GM12878 (cell line): ENCODE data around the gene TESK1. TPM values are rescaled to one million over a fixed set of nuclear protein-coding genes. Genes with fewer than 3 reads are reported as not detected.

Experiments
- ASH2L ChIP-seq: fragments of 300-600, 200-600 bp; sonication (generic); IDR thresholded peaks from 2 replicates; pipeline ENCODE4 v1.6.1; 2017; ENCODE audit warnings: low read depth, mild to moderate bottlenecking, borderline replicate concordance
- FOS ChIP-seq: IDR thresholded peaks from 3 replicates; pipeline ENCODE4 v1.6.1; 2011; ENCODE audit warnings: borderline replicate concordance; ENCODE audit not compliant: insufficient read length; ENCODE audit errors: extremely low read depth
- FOXK2 ChIP-seq: fragments of 450-650 bp; IDR thresholded peaks from 2 replicates; pipeline ENCODE4 v1.6.1; 2017; ENCODE audit warnings: mild to moderate bottlenecking, moderate library complexity
- IKZF1 ChIP-seq: fragments of 450-650 bp; conservative IDR thresholded peaks from 2 replicates; pipeline ENCODE4 v1.6.1; 2017; ENCODE audit warnings: antibody characterized with exemption, mild to moderate bottlenecking
- MXI1 ChIP-seq: fragments of 150-350 bp; IDR thresholded peaks from 2 replicates; pipeline ENCODE4 v1.6.1; 2011; ENCODE audit warnings: low read depth, mild to moderate bottlenecking, inconsistent platforms, low read length, improper control_type of control experiment
- NFXL1 ChIP-seq: fragments of 450-650 bp; IDR thresholded peaks from 2 replicates; pipeline ENCODE4 v1.6.1; 2017; ENCODE audit warnings: antibody characterized with exemption, mild to moderate bottlenecking, borderline replicate concordance
- RUNX3 ChIP-seq: IDR thresholded peaks from 2 replicates; pipeline ENCODE4 v1.6.1; 2012; ENCODE audit warnings: low read length, inconsistent platforms
- SRF ChIP-seq, 2 experiments: IDR thresholded peaks; 2 replicates each; pipeline ENCODE4 v1.6.1; 2011; ENCODE audit warnings: low read depth in 2 of 2, low read length in 2 of 2, mild to moderate bottlenecking in 1 of 2, moderate library complexity in 1 of 2
- WRNIP1 ChIP-seq: IDR thresholded peaks from 2 replicates; pipeline ENCODE4 v1.6.1; 2011; ENCODE audit warnings: low read depth, low read length, improper control_type of control experiment, borderline replicate concordance
- ZNF622 ChIP-seq: fragments of 450-650 bp; IDR thresholded peaks from 2 replicates; pipeline ENCODE4 v1.6.1; 2017; ENCODE audit warnings: mild to moderate bottlenecking, inconsistent platforms
- polyA plus RNA-seq, 11 experiments: library from polyadenylated mRNA; depleted of rRNA in 4 of 11; unstranded in 6 of 11; stranded (reverse) in 5 of 11; fragments of >200 nt; fragmentation: Nextera tagmentation in 4 of 11; fragmentation: Illumina TruSeq in 1 of 11; extraction: Ambion mirVana in 4 of 11; extraction: Trizol in 1 of 11; gene quantifications; 1 replicate in 1 of 11; 2 replicates in 10 of 11; pipeline versions ENCODE4 v1.2.1 to v1.2.3, GENCODE V29; 2011 to 2016; ENCODE audit warnings: inconsistent platforms in 2 of 11, missing spikeins in 2 of 11, low read depth in 1 of 11
- total RNA-seq, 4 experiments: library from RNA; depleted of rRNA in 3 of 4; stranded (reverse); fragments of >200 nt in 3 of 4; fragmentation: Illumina TruSeq in 1 of 4; extraction: Trizol in 1 of 4; gene quantifications; 2 replicates each; pipeline versions ENCODE4 v1.2.1 to v1.2.3, GENCODE V29; 2013 to 2021
- TF ChIP-seq, protein P1 (sequence below): fragments of 450-650 bp; IDR thresholded peaks from 2 replicates; pipeline ENCODE4 v1.6.1; 2017; ENCODE audit warnings: mild to moderate bottlenecking, moderate library complexity
- TF ChIP-seq, protein P2 (sequence below): fragments of 450-650 bp; IDR thresholded peaks from 2 replicates; pipeline ENCODE4 v1.6.1; 2017; ENCODE audit warnings: antibody characterized with exemption, mild to moderate bottlenecking, moderate library complexity
- TF ChIP-seq, protein P3 (sequence below): fragments of 450-650 bp; formaldehyde crosslinking; IDR thresholded peaks from 2 replicates; pipeline ENCODE4 v1.5.0; 2022; ENCODE audit warnings: mild to moderate bottlenecking, missing genetic modification characterization
- TF ChIP-seq, protein P4 (sequence below): fragments of 150-350 bp; IDR thresholded peaks from 2 replicates; pipeline ENCODE4 v1.6.1; 2014; ENCODE audit warnings: mild to moderate bottlenecking, low read depth, low read length
- TF ChIP-seq, protein P5 (sequence below): fragments of 450-650 bp; IDR thresholded peaks from 2 replicates; pipeline ENCODE4 v1.6.1; 2017; ENCODE audit warnings: mild to moderate bottlenecking, low read depth, inconsistent platforms; ENCODE audit not compliant: poor library complexity, severe bottlenecking

TESK1 gene
- total and polyA plus RNA-seq, 10 of the 15 experiments (the other 5 are each of a cell fraction or from before 2014, with no cell fraction given) = 0.16 to 19.5 (median 7.9) TPM; not detected in 1

DNA sequence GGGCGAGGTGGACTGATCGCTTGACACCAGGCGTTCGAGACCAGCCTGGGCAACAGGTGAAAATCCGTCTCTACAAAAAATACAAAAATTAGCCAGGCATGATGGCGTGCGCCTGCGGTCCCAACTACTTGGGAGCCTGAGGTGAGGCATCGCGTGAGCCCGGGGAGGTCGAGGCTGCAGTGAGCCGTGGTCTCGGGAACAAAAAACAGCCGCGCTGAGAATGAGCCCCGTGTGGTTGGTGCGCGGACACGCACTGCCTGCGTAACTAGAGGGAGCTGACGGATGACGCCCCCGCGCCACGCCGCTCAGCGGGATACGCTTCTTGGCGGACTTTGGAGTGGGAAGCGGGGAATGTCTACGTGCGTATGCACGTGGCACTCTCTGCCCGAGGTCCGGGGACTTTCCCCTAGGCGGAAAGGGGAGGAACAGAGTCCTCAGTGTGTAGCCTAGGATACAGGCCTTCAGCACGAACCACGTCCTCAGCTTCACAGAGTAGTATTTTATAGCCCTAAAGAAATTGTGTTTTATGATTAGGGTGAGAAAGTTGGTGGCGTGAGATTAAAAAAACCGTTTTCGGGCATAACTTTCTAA, 52.6 kb downstream of the TESK1 start, which contains the start of gene RMRP (continued):
- TF ChIP-seq WRNIP1 (peak; percentile 76; the same call in 1 of the 2 replicates), SRF (IDR thresholded peaks at IDR 0.05; ENCODE audit: low read depth in 2 of 2, low read length in 2 of 2) (no peak), NFXL1 (no peak), ASH2L (no peak), RUNX3 (no peak), FOXK2 (peak; percentile 55; the same call in 1 of the 2 replicates), MXI1 (peak; percentile 95), FOS (no peak), ZNF622 (no peak), IKZF1 (peak; percentile 100)
- TF ChIP-seq, protein P1, sequence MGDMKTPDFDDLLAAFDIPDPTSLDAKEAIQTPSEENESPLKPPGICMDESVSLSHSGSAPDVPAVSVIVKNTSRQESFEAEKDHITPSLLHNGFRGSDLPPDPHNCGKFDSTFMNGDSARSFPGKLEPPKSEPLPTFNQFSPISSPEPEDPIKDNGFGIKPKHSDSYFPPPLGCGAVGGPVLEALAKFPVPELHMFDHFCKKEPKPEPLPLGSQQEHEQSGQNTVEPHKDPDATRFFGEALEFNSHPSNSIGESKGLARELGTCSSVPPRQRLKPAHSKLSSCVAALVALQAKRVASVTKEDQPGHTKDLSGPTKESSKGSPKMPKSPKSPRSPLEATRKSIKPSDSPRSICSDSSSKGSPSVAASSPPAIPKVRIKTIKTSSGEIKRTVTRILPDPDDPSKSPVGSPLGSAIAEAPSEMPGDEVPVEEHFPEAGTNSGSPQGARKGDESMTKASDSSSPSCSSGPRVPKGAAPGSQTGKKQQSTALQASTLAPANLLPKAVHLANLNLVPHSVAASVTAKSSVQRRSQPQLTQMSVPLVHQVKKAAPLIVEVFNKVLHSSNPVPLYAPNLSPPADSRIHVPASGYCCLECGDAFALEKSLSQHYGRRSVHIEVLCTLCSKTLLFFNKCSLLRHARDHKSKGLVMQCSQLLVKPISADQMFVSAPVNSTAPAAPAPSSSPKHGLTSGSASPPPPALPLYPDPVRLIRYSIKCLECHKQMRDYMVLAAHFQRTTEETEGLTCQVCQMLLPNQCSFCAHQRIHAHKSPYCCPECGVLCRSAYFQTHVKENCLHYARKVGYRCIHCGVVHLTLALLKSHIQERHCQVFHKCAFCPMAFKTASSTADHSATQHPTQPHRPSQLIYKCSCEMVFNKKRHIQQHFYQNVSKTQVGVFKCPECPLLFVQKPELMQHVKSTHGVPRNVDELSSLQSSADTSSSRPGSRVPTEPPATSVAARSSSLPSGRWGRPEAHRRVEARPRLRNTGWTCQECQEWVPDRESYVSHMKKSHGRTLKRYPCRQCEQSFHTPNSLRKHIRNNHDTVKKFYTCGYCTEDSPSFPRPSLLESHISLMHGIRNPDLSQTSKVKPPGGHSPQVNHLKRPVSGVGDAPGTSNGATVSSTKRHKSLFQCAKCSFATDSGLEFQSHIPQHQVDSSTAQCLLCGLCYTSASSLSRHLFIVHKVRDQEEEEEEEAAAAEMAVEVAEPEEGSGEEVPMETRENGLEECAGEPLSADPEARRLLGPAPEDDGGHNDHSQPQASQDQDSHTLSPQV = peak; percentile 58; the same call in 1 of the 2 replicates
- TF ChIP-seq, protein P2, sequence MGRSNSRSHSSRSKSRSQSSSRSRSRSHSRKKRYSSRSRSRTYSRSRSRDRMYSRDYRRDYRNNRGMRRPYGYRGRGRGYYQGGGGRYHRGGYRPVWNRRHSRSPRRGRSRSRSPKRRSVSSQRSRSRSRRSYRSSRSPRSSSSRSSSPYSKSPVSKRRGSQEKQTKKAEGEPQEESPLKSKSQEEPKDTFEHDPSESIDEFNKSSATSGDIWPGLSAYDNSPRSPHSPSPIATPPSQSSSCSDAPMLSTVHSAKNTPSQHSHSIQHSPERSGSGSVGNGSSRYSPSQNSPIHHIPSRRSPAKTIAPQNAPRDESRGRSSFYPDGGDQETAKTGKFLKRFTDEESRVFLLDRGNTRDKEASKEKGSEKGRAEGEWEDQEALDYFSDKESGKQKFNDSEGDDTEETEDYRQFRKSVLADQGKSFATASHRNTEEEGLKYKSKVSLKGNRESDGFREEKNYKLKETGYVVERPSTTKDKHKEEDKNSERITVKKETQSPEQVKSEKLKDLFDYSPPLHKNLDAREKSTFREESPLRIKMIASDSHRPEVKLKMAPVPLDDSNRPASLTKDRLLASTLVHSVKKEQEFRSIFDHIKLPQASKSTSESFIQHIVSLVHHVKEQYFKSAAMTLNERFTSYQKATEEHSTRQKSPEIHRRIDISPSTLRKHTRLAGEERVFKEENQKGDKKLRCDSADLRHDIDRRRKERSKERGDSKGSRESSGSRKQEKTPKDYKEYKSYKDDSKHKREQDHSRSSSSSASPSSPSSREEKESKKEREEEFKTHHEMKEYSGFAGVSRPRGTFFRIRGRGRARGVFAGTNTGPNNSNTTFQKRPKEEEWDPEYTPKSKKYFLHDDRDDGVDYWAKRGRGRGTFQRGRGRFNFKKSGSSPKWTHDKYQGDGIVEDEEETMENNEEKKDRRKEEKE = no peak
- TF ChIP-seq, protein P3, sequence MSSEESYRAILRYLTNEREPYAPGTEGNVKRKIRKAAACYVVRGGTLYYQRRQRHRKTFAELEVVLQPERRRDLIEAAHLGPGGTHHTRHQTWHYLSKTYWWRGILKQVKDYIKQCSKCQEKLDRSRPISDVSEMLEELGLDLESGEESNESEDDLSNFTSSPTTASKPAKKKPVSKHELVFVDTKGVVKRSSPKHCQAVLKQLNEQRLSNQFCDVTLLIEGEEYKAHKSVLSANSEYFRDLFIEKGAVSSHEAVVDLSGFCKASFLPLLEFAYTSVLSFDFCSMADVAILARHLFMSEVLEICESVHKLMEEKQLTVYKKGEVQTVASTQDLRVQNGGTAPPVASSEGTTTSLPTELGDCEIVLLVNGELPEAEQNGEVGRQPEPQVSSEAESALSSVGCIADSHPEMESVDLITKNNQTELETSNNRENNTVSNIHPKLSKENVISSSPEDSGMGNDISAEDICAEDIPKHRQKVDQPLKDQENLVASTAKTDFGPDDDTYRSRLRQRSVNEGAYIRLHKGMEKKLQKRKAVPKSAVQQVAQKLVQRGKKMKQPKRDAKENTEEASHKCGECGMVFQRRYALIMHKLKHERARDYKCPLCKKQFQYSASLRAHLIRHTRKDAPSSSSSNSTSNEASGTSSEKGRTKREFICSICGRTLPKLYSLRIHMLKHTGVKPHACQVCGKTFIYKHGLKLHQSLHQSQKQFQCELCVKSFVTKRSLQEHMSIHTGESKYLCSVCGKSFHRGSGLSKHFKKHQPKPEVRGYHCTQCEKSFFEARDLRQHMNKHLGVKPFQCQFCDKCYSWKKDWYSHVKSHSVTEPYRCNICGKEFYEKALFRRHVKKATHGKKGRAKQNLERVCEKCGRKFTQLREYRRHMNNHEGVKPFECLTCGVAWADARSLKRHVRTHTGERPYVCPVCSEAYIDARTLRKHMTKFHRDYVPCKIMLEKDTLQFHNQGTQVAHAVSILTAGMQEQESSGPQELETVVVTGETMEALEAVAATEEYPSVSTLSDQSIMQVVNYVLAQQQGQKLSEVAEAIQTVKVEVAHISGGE (CRISPR knock-in tag) = no peak
- TF ChIP-seq, protein P4, sequence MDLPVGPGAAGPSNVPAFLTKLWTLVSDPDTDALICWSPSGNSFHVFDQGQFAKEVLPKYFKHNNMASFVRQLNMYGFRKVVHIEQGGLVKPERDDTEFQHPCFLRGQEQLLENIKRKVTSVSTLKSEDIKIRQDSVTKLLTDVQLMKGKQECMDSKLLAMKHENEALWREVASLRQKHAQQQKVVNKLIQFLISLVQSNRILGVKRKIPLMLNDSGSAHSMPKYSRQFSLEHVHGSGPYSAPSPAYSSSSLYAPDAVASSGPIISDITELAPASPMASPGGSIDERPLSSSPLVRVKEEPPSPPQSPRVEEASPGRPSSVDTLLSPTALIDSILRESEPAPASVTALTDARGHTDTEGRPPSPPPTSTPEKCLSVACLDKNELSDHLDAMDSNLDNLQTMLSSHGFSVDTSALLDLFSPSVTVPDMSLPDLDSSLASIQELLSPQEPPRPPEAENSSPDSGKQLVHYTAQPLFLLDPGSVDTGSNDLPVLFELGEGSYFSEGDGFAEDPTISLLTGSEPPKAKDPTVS = 0 out of 2 replicates have a peak, but pooled peaks have one; percentile 12
- TF ChIP-seq, protein P5, sequence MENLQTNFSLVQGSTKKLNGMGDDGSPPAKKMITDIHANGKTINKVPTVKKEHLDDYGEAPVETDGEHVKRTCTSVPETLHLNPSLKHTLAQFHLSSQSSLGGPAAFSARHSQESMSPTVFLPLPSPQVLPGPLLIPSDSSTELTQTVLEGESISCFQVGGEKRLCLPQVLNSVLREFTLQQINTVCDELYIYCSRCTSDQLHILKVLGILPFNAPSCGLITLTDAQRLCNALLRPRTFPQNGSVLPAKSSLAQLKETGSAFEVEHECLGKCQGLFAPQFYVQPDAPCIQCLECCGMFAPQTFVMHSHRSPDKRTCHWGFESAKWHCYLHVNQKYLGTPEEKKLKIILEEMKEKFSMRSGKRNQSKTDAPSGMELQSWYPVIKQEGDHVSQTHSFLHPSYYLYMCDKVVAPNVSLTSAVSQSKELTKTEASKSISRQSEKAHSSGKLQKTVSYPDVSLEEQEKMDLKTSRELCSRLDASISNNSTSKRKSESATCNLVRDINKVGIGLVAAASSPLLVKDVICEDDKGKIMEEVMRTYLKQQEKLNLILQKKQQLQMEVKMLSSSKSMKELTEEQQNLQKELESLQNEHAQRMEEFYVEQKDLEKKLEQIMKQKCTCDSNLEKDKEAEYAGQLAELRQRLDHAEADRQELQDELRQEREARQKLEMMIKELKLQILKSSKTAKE = peak; percentile 86
